RKO (cell line): ENCODE data around the gene RPGRIP1L.

Experiments
- DNase-seq: peaks from one replicate; pipeline ENCODE4 v3.0.0-alpha.2; 2016; ENCODE audit warnings: low spot score

RPGRIP1L gene

GRCh38 chr16:53703590-53704444 is at the start of gene RPGRIP1L, which contains the start of gene FTO:
Gene RPGRIP1L (minus strand): TSS chr16:53703859. CDS start chr16:53700723, 3,136 bp downstream.
Gene FTO (plus strand): TSS chr16:53704156.
- DNase-seq = peak; percentile 95

DNA sequence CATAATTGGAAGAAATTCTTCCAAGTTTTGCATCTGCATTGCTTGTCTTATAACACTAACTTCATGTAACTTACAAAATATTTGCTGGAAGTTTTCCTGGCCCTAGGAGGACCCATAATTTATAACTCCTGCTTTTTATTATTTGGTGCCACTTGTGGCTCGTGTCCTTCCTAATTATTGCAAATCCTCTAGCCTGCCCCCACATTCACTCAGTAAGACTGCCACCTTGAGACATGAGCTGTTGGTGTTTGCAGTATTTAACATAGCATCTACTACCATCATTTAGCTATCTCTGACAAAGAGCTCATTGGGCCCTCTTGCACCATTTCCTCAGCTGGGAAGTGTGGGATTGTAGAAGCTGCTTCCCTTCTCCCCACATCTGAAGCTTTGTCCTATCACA is 49.8 kb upstream of the RPGRIP1L start:
- no peak for DNase-seq

DNA sequence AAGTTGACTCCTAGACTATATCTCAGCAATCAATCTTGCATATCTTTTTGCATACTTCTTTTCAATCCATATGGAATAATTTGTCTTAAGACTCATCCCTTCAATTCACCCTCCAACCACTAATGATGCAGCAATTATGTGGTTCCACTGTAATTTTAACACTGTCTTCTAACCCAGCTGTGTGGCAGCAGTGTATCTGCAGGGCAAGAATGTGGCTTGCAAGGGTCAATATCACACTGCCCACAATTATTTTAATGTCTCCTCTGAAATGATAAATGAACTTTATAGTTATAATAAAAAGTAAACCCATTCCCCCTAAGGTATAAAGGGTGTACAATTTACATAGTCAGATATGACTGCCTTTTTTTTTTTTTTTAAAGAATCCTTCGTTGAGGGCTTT is 48.9 kb upstream of the RPGRIP1L start:
- no peak for DNase-seq

GRCh38 chr16:53745753-53746266 is 42.2 kb upstream of the RPGRIP1L start:
- DNase-seq = peak; percentile 3

- no peak for DNase-seq
Measured at GRCh38 chr16:53745086-53745485, 41.4 kb upstream of the RPGRIP1L start.

DNA sequence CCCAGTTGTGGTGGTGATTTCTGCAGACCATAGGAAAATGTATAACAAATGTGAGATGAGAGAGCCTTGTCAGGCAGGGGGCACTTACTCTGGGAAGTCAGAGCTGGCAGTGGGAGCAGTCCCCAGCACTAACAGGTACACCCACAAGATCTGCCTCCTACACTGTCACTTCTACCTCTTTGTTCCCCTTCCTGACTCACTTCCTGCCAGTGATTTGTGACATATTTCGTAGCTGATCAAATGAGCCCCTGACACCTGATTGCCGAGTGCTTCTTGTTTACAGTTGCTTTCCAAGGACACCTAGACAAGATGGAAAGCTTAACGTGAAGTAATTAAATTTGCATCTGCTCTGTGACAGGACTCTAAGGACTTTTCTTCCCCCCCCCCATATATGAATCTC is 40.8 kb upstream of the RPGRIP1L start:
- no peak for DNase-seq

- DNase-seq = peak; percentile 24
Measured at GRCh38 chr16:53743149-53743566, 39.5 kb upstream of the RPGRIP1L start.

DNA sequence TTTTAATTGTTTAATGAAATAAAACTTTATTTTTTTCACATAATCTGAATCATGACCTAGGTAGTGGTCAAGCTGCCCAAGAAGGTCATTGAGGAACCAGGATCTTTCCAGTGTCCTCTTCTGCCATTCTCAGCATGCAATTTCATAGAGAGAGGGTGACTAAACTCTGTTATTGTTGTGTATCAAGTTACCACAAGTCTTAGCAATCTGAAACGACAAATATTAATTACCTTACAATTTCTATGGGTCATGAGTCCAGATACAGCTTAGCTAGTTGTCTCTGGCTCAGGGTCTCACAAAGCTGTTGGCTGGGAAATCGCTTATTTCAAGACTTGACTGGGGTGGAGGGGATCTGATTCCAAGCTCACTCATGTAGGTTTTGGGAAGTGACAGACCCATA is 37.9 kb upstream of the RPGRIP1L start:
- DNase-seq = no peak

- no peak for DNase-seq
Measured at GRCh38 chr16:53740933-53741531, 37.4 kb upstream of the RPGRIP1L start.

GRCh38 chr16:53740476-53740875 is 36.8 kb upstream of the RPGRIP1L start:
- no peak for DNase-seq

GRCh38 chr16:53737552-53737951 is 33.9 kb upstream of the RPGRIP1L start:
- DNase-seq = no peak

DNA sequence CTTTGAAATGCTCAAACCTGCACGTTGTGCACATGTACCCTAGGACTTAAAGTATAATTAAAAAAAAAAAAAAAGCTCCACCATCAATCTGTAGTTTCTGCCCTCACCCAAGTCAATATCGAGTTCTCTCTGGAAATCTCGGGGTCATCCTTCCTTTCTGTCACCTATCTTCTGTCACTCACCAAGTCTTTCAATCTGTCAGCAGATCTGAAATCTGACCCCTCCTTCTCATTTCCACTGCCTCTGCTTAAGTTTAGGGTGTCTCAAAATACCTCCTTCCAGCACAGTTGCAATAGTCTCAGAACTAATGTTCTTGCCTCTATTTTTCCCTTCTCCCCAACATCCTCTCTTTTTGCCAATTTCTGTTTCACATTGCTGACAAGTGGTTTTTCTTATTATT is 32.6 kb upstream of the RPGRIP1L start:
- DNase-seq = no peak

DNA sequence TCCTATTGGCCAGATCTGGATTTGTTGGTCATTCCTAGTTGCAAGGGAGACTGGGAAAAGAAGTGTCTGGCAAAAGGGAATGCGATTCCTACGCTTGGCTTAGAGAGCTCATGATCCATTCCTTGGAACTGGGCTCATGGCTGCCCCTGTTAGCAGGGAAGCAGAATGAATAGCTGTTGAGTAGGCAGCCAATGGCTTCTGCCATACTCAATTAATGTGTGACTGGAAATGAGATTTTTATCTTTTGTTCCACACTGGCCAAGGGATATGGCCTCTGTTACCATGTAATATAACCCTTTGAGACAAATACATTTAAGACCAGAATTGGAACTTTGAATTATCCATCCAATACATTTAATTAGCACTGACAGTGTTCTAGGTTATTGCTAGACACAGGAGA is 31.2 kb upstream of the RPGRIP1L start:
- DNase-seq = no peak

- no peak for DNase-seq
Measured at GRCh38 chr16:53732296-53732929, 28.8 kb upstream of the RPGRIP1L start.

- DNase-seq = no peak
Measured at GRCh38 chr16:53730693-53731092, 27.0 kb upstream of the RPGRIP1L start.

DNA sequence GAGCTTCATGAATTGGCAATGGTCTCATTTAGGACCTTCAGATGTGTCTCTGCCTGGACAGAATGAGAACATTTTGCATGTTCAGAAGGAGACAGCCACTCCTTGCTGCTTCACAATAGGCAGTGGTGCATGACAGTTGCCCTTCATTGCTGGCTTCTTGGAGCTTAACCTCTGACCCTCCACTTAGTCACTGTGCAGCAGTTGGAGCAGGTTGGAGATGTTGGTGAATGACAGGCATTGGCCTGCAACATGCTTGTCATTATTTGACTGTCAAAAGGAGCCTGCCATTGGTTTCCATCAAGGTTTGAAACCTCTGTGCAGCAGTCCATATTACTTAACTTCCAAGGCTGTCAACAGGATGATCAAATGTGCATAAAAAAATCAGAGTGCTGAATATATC is 23.0 kb upstream of the RPGRIP1L start:
- no peak for DNase-seq

GRCh38 chr16:53721017-53721416 is 17.4 kb upstream of the RPGRIP1L start:
- DNase-seq = no peak

- no peak for DNase-seq
Measured at GRCh38 chr16:53717577-53717976, 13.9 kb upstream of the RPGRIP1L start.

- DNase-seq = no peak
Measured at GRCh38 chr16:53715023-53715384, 11.3 kb upstream of the RPGRIP1L start.

DNA sequence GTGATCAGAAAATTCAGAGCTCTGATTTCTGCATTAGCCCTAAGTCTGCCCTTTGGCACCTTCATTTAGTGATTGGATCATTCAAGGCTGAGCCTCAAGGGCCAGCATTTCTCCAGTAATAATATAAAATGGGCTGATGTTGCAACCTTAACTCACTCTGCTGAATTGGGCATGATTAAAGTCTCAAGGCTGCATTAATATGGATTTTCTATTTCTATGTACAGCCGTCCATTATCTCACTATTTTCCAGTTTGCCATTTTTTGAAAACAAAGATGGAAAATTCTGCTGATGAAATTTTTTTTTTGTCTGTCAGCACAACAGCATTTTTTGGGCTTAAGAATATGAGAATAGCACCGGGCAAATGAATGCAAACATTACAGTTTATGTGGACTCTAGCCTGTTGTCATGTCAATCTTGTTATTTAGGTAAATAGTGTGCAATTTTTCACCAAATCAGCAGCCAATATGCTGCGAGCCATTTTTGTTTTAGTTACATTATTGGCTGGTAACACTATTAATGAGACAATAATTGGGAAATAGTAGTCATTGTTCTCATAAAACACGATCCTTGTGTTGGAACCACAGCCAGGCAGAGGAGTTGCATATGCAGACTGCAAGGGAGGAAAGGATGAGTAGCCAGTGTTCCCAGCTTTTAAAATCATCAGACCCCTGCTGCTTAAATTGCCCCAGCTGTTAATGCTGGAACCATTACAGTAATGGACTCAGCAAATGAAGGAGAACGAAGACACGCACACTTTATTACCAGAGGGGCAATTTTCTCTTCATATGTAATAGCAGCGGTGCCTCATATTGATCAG is 10.8 kb upstream of the RPGRIP1L start:
- DNase-seq = no peak

- no peak for DNase-seq
Measured at GRCh38 chr16:53713403-53714204, 9.9 kb upstream of the RPGRIP1L start.
